ENCODE measurements around the gene DES. TPM values are rescaled to one million over a fixed set of nuclear protein-coding genes. Genes with fewer than 3 reads are reported as not detected.
"Not testable (repeated sequence)": the region's sequence is repeated elsewhere in the genome, so short reads cannot be mapped to it uniquely, and the experiment has no call there.

Gene DES
- total RNA-seq, 1 experiment from 2014 or later, result 1.6 TPM

DNA sequence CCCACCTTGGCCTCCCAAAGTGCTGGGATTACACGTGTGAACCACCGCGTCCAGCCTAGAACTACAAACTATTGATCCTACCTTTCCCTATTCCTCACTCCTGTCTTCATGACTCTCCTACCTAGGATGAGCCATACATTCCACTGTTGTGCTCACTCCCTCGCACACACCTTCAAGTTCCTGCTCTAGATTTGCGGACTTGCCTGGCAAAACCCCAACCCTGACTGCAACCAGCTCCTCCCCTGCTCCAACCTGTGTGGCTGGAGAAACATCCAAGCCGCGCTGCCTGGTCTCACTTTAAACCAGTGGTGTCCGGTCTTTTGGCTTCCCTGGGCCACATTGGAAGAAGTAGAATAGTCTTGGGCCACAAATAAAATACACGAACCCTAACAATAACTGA, 25.4 kb upstream of the DES start (continued):
- TF ChIP-seq NR1H2 (CRISPR knock-in tag; IDR thresholded peaks at IDR 0.05), result no peak
- TF ChIP-seq RORB (CRISPR knock-in tag; IDR thresholded peaks at IDR 0.05), result no peak
- TF ChIP-seq, protein P1, sequence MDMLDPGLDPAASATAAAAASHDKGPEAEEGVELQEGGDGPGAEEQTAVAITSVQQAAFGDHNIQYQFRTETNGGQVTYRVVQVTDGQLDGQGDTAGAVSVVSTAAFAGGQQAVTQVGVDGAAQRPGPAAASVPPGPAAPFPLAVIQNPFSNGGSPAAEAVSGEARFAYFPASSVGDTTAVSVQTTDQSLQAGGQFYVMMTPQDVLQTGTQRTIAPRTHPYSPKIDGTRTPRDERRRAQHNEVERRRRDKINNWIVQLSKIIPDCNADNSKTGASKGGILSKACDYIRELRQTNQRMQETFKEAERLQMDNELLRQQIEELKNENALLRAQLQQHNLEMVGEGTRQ (CRISPR knock-in tag; IDR thresholded peaks at IDR 0.05), result no peak
- TF ChIP-seq, protein P2, sequence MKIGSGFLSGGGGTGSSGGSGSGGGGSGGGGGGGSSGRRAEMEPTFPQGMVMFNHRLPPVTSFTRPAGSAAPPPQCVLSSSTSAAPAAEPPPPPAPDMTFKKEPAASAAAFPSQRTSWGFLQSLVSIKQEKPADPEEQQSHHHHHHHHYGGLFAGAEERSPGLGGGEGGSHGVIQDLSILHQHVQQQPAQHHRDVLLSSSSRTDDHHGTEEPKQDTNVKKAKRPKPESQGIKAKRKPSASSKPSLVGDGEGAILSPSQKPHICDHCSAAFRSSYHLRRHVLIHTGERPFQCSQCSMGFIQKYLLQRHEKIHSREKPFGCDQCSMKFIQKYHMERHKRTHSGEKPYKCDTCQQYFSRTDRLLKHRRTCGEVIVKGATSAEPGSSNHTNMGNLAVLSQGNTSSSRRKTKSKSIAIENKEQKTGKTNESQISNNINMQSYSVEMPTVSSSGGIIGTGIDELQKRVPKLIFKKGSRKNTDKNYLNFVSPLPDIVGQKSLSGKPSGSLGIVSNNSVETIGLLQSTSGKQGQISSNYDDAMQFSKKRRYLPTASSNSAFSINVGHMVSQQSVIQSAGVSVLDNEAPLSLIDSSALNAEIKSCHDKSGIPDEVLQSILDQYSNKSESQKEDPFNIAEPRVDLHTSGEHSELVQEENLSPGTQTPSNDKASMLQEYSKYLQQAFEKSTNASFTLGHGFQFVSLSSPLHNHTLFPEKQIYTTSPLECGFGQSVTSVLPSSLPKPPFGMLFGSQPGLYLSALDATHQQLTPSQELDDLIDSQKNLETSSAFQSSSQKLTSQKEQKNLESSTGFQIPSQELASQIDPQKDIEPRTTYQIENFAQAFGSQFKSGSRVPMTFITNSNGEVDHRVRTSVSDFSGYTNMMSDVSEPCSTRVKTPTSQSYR (CRISPR knock-in tag; IDR thresholded peaks at IDR 0.05), result no peak

DNA sequence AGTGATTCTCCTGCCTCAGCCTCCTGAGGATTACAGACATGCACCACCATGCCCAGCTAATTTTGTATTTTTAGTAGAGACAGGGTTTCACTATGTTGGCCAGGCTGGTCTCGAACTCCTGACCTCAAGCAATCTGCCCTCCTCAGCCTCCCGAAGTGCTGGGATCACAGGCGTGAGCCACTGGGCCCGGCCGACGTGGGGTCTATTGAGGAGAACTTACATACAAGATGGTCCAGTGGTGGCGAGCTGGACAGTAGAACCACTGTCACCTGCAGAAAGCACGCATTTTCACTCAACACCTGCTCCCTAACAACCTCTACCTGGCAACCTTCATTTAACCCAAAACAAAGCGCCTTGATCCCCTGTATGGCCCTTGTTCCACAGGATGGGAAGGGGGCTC, 23.1 kb upstream of the DES start:
- H3K4me3 Mint-ChIP-seq, POLR2A ChIA-PET, H3K4me1 Mint-ChIP-seq: not testable (repeated sequence)

DNA sequence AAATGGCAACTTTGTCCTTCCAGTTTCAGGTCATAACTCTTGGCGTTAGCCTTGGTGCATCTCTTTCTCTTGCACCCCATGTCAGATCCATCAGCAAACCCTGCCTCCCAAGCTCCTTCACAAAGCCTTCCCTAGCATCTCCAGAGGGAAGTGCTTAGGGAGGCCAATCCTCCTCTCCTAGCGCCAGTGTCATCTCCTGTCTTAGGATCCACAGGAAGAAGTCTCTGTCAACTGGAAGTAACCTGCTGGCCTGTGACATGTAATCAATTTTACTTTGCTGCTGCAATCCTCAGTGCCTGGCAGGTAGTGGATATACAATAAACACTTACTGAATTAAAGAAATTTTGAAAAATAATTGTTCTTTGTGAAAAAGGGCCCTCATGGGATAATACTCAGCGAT, 22.6 kb upstream of the DES start:
- Mint-ChIP-seq H3K4me1 (peaks cover 10% of the 10 kb centered on the region), H3K27me3 (ENCODE audit: low read depth) (peaks cover 9% of the 10 kb centered on the region; the same call in 1 of the 2 replicates), H3K27ac (no peak overlapping the region), H3K36me3 (no peaks in the 10 kb centered on the region), H3K9me3 (no peaks in the 10 kb centered on the region), H3K4me3 (no peak overlapping the region)
- no peak for TF ChIP-seq NR2C2 (CRISPR knock-in tag; IDR thresholded peaks at IDR 0.05)
- no peak for TF ChIP-seq EMX1 (CRISPR knock-in tag; IDR thresholded peaks at IDR 0.05)
- TF ChIP-seq, protein P3, sequence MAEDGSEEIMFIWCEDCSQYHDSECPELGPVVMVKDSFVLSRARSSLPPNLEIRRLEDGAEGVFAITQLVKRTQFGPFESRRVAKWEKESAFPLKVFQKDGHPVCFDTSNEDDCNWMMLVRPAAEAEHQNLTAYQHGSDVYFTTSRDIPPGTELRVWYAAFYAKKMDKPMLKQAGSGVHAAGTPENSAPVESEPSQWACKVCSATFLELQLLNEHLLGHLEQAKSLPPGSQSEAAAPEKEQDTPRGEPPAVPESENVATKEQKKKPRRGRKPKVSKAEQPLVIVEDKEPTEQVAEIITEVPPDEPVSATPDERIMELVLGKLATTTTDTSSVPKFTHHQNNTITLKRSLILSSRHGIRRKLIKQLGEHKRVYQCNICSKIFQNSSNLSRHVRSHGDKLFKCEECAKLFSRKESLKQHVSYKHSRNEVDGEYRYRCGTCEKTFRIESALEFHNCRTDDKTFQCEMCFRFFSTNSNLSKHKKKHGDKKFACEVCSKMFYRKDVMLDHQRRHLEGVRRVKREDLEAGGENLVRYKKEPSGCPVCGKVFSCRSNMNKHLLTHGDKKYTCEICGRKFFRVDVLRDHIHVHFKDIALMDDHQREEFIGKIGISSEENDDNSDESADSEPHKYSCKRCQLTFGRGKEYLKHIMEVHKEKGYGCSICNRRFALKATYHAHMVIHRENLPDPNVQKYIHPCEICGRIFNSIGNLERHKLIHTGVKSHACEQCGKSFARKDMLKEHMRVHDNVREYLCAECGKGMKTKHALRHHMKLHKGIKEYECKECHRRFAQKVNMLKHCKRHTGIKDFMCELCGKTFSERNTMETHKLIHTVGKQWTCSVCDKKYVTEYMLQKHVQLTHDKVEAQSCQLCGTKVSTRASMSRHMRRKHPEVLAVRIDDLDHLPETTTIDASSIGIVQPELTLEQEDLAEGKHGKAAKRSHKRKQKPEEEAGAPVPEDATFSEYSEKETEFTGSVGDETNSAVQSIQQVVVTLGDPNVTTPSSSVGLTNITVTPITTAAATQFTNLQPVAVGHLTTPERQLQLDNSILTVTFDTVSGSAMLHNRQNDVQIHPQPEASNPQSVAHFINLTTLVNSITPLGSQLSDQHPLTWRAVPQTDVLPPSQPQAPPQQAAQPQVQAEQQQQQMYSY (CRISPR knock-in tag; IDR thresholded peaks at IDR 0.05), result no peak
- no peak for TF ChIP-seq OVOL2 (CRISPR knock-in tag; IDR thresholded peaks at IDR 0.05; ENCODE audit: borderline replicate concordance)
- TF ChIP-seq, protein P4, sequence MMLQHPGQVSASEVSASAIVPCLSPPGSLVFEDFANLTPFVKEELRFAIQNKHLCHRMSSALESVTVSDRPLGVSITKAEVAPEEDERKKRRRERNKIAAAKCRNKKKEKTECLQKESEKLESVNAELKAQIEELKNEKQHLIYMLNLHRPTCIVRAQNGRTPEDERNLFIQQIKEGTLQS (CRISPR knock-in tag; conservative IDR thresholded peaks at IDR 0.05), result no peak
- no peak for TF ChIP-seq RORB (CRISPR knock-in tag; IDR thresholded peaks at IDR 0.05)
- no peak for TF ChIP-seq NFE2L1 (CRISPR knock-in tag; IDR thresholded peaks at IDR 0.05)
- no peak for TF ChIP-seq ZNF121 (CRISPR knock-in tag; IDR thresholded peaks at IDR 0.05)
- CTCF ChIA-PET, result interaction anchor here (1.2 kb wide), 1 partner anchor 134 kb away, joined by 3 read pairs; no protein-coding TSS in a partner anchor
- DNase-seq (ENCODE audit: low spot score), result no peak
- ATAC-seq, result no peak
- POLR2A ChIA-PET, result no interaction called here

More for the DNA sequence above, 23.1 kb upstream of the DES start:
- CTCF ChIA-PET, result interaction anchor here (1.2 kb wide), 1 partner anchor 135 kb away, joined by 3 read pairs; no protein-coding TSS in a partner anchor
- not testable (repeated sequence) for H3K27me3 Mint-ChIP-seq (ENCODE audit: low read depth); ATAC-seq; DNase-seq (ENCODE audit: low spot score); H3K36me3 Mint-ChIP-seq; H3K27ac Mint-ChIP-seq; H3K9me3 Mint-ChIP-seq

DNA sequence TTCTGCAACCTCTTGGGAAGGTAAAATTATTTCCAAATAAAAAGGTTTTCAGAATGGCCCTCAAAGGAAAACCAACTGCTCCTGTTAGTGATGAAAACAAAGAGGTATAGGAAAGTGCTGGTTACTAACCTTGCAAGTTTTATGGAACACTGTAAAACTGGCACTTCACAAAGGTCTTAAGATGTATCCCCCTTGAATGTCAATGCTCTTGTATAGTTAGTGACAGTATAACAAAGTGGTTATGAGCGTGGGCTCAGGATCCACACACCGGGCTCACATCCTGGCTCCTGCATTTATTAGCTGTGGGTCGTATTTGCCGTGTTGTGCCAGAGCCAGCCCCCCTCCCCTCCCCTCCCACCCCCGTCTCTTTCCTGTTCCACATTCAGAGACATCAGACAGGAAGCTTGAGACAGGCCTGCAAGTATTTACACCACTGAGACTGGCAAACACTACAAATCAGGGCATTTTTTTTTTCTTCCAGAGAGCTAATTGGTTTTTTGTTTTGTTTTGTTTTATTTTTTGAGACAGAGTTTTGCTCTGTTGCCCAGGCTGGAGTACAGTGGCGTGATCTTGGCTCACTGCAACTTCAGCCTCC, 21.2 kb upstream of the DES start:
- POLR2A ChIA-PET, result no interaction called here
- no peak for ATAC-seq
- no peaks in the 10 kb centered on the region for H3K36me3 Mint-ChIP-seq
- H3K27me3 Mint-ChIP-seq (ENCODE audit: low read depth), result peaks cover 7% of the 10 kb centered on the region; the same call in 1 of the 2 replicates
- H3K9me3 Mint-ChIP-seq, result no peaks in the 10 kb centered on the region
- no peak overlapping the region for H3K4me3 Mint-ChIP-seq
- TF ChIP-seq, protein P5, sequence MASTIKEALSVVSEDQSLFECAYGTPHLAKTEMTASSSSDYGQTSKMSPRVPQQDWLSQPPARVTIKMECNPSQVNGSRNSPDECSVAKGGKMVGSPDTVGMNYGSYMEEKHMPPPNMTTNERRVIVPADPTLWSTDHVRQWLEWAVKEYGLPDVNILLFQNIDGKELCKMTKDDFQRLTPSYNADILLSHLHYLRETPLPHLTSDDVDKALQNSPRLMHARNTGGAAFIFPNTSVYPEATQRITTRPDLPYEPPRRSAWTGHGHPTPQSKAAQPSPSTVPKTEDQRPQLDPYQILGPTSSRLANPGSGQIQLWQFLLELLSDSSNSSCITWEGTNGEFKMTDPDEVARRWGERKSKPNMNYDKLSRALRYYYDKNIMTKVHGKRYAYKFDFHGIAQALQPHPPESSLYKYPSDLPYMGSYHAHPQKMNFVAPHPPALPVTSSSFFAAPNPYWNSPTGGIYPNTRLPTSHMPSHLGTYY (CRISPR knock-in tag; IDR thresholded peaks at IDR 0.05), result no peak
- TF ChIP-seq NR3C1 (CRISPR knock-in tag; conservative IDR thresholded peaks at IDR 0.05; ENCODE audit: low read depth), result no peak
- TF ChIP-seq, protein P6, sequence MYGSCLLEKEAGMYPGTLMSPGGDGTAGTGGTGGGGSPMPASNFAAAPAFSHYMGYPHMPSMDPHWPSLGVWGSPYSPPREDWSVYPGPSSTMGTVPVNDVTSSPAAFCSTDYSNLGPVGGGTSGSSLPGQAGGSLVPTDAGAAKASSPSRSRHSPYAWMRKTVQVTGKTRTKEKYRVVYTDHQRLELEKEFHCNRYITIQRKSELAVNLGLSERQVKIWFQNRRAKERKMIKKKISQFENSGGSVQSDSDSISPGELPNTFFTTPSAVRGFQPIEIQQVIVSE (CRISPR knock-in tag; IDR thresholded peaks at IDR 0.05; ENCODE audit: borderline replicate concordance), result no peak
- peaks cover 13% of the 10 kb centered on the region for H3K4me1 Mint-ChIP-seq
- CTCF ChIA-PET, result interaction anchor here (1.0 to 1.2 kb wide), 3 partner anchors 37 to 132 kb away, joined by 4 read pairs; no protein-coding TSS in a partner anchor
- no peak for DNase-seq (ENCODE audit: low spot score)
- no peak overlapping the region for H3K27ac Mint-ChIP-seq

Measured in WTC11 (cell line).